ENCODE results near the gene MUC6. TPM values are rescaled to one million over a fixed set of nuclear protein-coding genes. Genes with fewer than 3 reads are reported as not detected.
A peak's percentile ranks its signal among the peaks of the same experiment; 100 is the strongest.

Gene MUC6
- total RNA-seq, 1 donor from 2014 or later = not detected

- Histone ChIP-seq H3K36me3 (ENCODE audit: control insufficient read depth, insufficient read depth, low read length) (no peaks in the 10 kb centered on the region), H3K4me3 (ENCODE audit: low read depth, low read length) (no peak overlapping the region), H3K27me3 (ENCODE audit: control insufficient read depth, insufficient read depth, low read length) (peaks cover 8% of the 10 kb centered on the region)
- peak; percentile 99 for TF ChIP-seq CTCF (IDR thresholded peaks at IDR 0.05; ENCODE audit: insufficient read depth, low read length, severe bottlenecking)
- peak; percentile 76 for DNase-seq (ENCODE audit: low read depth)
- no peak for FAIRE-seq
These were observed 14.2 kb upstream of the MUC6 start for GRCh38 chr11:1050581-1051355.

GRCh38 chr11:1049911-1050580 is 13.5 kb upstream of the MUC6 start:
- FAIRE-seq (no peak), DNase-seq (ENCODE audit: low read depth) (no peak)
- H3K36me3 ChIP-seq (ENCODE audit: control insufficient read depth, insufficient read depth, low read length) = no peaks in the 10 kb centered on the region
- H3K4me3 ChIP-seq (ENCODE audit: low read depth, low read length) = no peak overlapping the region
- TF ChIP-seq CTCF (IDR thresholded peaks at IDR 0.05; ENCODE audit: insufficient read depth, low read length, severe bottlenecking) = no peak
- H3K27me3 ChIP-seq (ENCODE audit: control insufficient read depth, insufficient read depth, low read length) = peaks cover 8% of the 10 kb centered on the region

GRCh38 chr11:1049431-1049891 is 12.9 kb upstream of the MUC6 start:
- Histone ChIP-seq H3K27me3 (ENCODE audit: control insufficient read depth, insufficient read depth, low read length) (peaks cover 6% of the 10 kb centered on the region), H3K36me3 (ENCODE audit: control insufficient read depth, insufficient read depth, low read length) (no peaks in the 10 kb centered on the region), H3K4me3 (ENCODE audit: low read depth, low read length) (no peak overlapping the region)
- DNase-seq (ENCODE audit: low read depth) (peak; percentile 26), FAIRE-seq (no peak)
- no peak for TF ChIP-seq CTCF (IDR thresholded peaks at IDR 0.05; ENCODE audit: insufficient read depth, low read length, severe bottlenecking)

- peaks cover 6% of the 10 kb centered on the region for H3K27me3 ChIP-seq (ENCODE audit: control insufficient read depth, insufficient read depth, low read length)
- H3K36me3 ChIP-seq (ENCODE audit: control insufficient read depth, insufficient read depth, low read length) = no peaks in the 10 kb centered on the region
- FAIRE-seq = no peak
- TF ChIP-seq CTCF (IDR thresholded peaks at IDR 0.05; ENCODE audit: insufficient read depth, low read length, severe bottlenecking) = no peak
- no peak for DNase-seq (ENCODE audit: low read depth)
- H3K4me3 ChIP-seq (ENCODE audit: low read depth, low read length) = no peak overlapping the region
These were observed 12.5 kb upstream of the MUC6 start for GRCh38 chr11:1049071-1049405.

- DNase-seq (ENCODE audit: low read depth) = no peak
- Histone ChIP-seq H3K27me3 (ENCODE audit: control insufficient read depth, insufficient read depth, low read length) (peaks cover 6% of the 10 kb centered on the region), H3K4me3 (ENCODE audit: low read depth, low read length) (no peak overlapping the region), H3K36me3 (ENCODE audit: control insufficient read depth, insufficient read depth, low read length) (no peaks in the 10 kb centered on the region)
- FAIRE-seq = no peak
- TF ChIP-seq CTCF (IDR thresholded peaks at IDR 0.05; ENCODE audit: insufficient read depth, low read length, severe bottlenecking) = no peak
These were observed 12.0 kb upstream of the MUC6 start for GRCh38 chr11:1048375-1049070.

Measured in bronchial epithelial cell (primary cell).